Left ventricle myocardium superior (tissue), 1 donor: ENCODE data around the gene CNTNAP1. TPM values are rescaled to one million over a fixed set of nuclear protein-coding genes. Genes with fewer than 3 reads are reported as not detected.

ENCODE experiments used
- ATAC-seq: fragments of 200-7000 bp; cut with Tn5 transposase; one replicate; pipeline ENCODE4 v1.9.1; 2020; ENCODE audit warnings: mild to moderate bottlenecking, moderate library complexity
- DNase-seq: peaks from one replicate; pipeline ENCODE4 v3.0.0-alpha.2; 2020
- intact Hi-C: fragments of 100-400 bp; cut with micrococcal nuclease; formaldehyde crosslinking; loops from one replicate; pipeline ENCODE4 v1.11.0; 2022
- total RNA-seq: library from RNA; stranded (reverse); fragmentation: NEBNext Ultra II Directional; extraction: Animal tissue kit (Norgen Biotek cat#: 25700); gene quantifications from one replicate; pipeline ENCODE4 v1.2.1, GENCODE V29; 2021
- donor health status: DM: no; HTN: yes; CAD: no; lungs with severe emphysema.

The CNTNAP1 gene
- total RNA-seq, 1 donor from 2014 or later, result 7.0 TPM

GRCh38 chr17:42682722-42683403 is 532 bp downstream of the CNTNAP1 start:
- DNase-seq (peak; percentile 66), ATAC-seq (no peak)
- intact Hi-C loops, result no loop called here

GRCh38 chr17:42683407-42684034 is 1.2 kb downstream of the CNTNAP1 start:
- intact Hi-C loops, result no loop called here
- peak; percentile 14 for ATAC-seq
- peak; percentile 70 for DNase-seq

GRCh38 chr17:42684929-42685556 is 2.7 kb downstream of the CNTNAP1 start:
- no peak for DNase-seq
- intact Hi-C loops, result no loop called here
- no peak for ATAC-seq

- intact Hi-C loops, result no loop called here
- ATAC-seq (no peak), DNase-seq (no peak)
Measured at GRCh38 chr17:42685831-42686230, 3.5 kb downstream of the CNTNAP1 start.

- ATAC-seq (no peak), DNase-seq (no peak)
- intact Hi-C loops, result no loop called here
Measured at GRCh38 chr17:42686520-42687128, 4.3 kb downstream of the CNTNAP1 start.

- intact Hi-C loops, result no loop called here
Measured at GRCh38 chr17:42687707-42688320, 5.5 kb downstream of the CNTNAP1 start.

GRCh38 chr17:42690596-42690995 is 8.3 kb downstream of the CNTNAP1 start:
- peak; percentile 67 for ATAC-seq
- intact Hi-C loops, result no loop called here

More at GRCh38 chr17:42687707-42688320, 5.5 kb downstream of the CNTNAP1 start:
- no peak for DNase-seq
- ATAC-seq, result no peak

GRCh38 chr17:42691021-42691545 is 8.8 kb downstream of the CNTNAP1 start:
- no peak for DNase-seq
- intact Hi-C loops, result no loop called here
- ATAC-seq, result no peak

More at GRCh38 chr17:42690596-42690995, 8.3 kb downstream of the CNTNAP1 start:
- DNase-seq, result no peak

GRCh38 chr17:42692489-42692888 is 10.2 kb downstream of the CNTNAP1 start:
- no peak for ATAC-seq
- DNase-seq, result no peak
- intact Hi-C loops, result no loop called here

GRCh38 chr17:42694524-42694923 is 12.2 kb downstream of the CNTNAP1 start:
- DNase-seq (no peak), ATAC-seq (no peak)
- intact Hi-C loops, result no loop called here

GRCh38 chr17:42695500-42695899 is 13.2 kb downstream of the CNTNAP1 start:
- ATAC-seq, result no peak
- peak; percentile 23 for DNase-seq
- intact Hi-C loops, result no loop called here

GRCh38 chr17:42697108-42697811 is 14.9 kb downstream of the CNTNAP1 start:
- no peak for ATAC-seq
- DNase-seq, result no peak
- intact Hi-C loops, result no loop called here

GRCh38 chr17:42698736-42699414 is 16.5 kb downstream of the CNTNAP1 start:
- intact Hi-C loops, result no loop called here
- DNase-seq, result peak; percentile 38
- ATAC-seq, result peak; percentile 85

GRCh38 chr17:42699415-42699740 is 17.0 kb downstream of the CNTNAP1 start:
- ATAC-seq, result no peak
- intact Hi-C loops, result no loop called here

GRCh38 chr17:42700586-42701289 is 18.4 kb downstream of the CNTNAP1 start:
- ATAC-seq (no peak), DNase-seq (no peak)
- intact Hi-C loops, result no loop called here

More at GRCh38 chr17:42699415-42699740, 17.0 kb downstream of the CNTNAP1 start:
- DNase-seq, result no peak

- ATAC-seq (no peak), DNase-seq (no peak)
- intact Hi-C loops, result no loop called here
Measured at GRCh38 chr17:42702446-42702845, 20.1 kb downstream of the CNTNAP1 start.

GRCh38 chr17:42704490-42704836 is 22.1 kb downstream of the CNTNAP1 start:
- intact Hi-C loops, result no loop called here
- ATAC-seq (no peak), DNase-seq (no peak)
